Measurements from ENCODE around the gene PTCD1.

PTCD1 gene

GRCh38 chr7:99408379-99409191 is 30.0 kb downstream of the PTCD1 start, which contains the start of the genes BUD31 and PDAP1:
BUD31 (plus strand) TSS chr7:99408969; CDS start chr7:99411093, 2,124 bp downstream.
PDAP1 (minus strand) TSS chr7:99408597; CDS start chr7:99408548, 49 bp downstream.
- DNase-seq: peak; percentile 88 to 93

- DNase-seq: peak; percentile 45 to 50
Observed at GRCh38 chr7:99407872-99408378, 30.7 kb downstream of the PTCD1 start.

- DNase-seq: no peak
Observed at GRCh38 chr7:99406557-99406956, 32.0 kb downstream of the PTCD1 start.

GRCh38 chr7:99404977-99405320 is 33.6 kb downstream of the PTCD1 start:
- DNase-seq: no peak

GRCh38 chr7:99404235-99404976 is 34.2 kb downstream of the PTCD1 start:
- no peak for DNase-seq

- DNase-seq: no peak
Observed at GRCh38 chr7:99403764-99404163, 34.8 kb downstream of the PTCD1 start.

GRCh38 chr7:99402854-99403253 is 35.7 kb downstream of the PTCD1 start:
- DNase-seq: no peak

GRCh38 chr7:99399597-99399996 is 39.0 kb downstream of the PTCD1 start:
- no peak for DNase-seq

GRCh38 chr7:99398891-99399445 is 39.6 kb downstream of the PTCD1 start:
- DNase-seq: no peak

- no peak for DNase-seq
Observed at GRCh38 chr7:99397297-99397983, 41.2 kb downstream of the PTCD1 start.

GRCh38 chr7:99396418-99397296 is 41.9 kb downstream of the PTCD1 start:
- no peak for DNase-seq

- no peak for DNase-seq
Observed at GRCh38 chr7:99395616-99396327, 42.8 kb downstream of the PTCD1 start.

- no peak for DNase-seq
Observed at GRCh38 chr7:99394188-99394502, 44.5 kb downstream of the PTCD1 start.

GRCh38 chr7:99393355-99394187 is 45.0 kb downstream of the PTCD1 start:
- DNase-seq: no peak

GRCh38 chr7:99392659-99393354 is 45.8 kb downstream of the PTCD1 start:
- DNase-seq: peak; percentile 78 to 82

GRCh38 chr7:99392046-99392445 is 46.6 kb downstream of the PTCD1 start:
- no peak for DNase-seq

GRCh38 chr7:99390941-99391602 is 47.5 kb downstream of the PTCD1 start:
- no peak for DNase-seq

- DNase-seq: no peak
Observed at GRCh38 chr7:99389772-99390171, 48.8 kb downstream of the PTCD1 start.

- DNase-seq: no peak
Observed at GRCh38 chr7:99387912-99388311, 50.7 kb downstream of the PTCD1 start.
